Peyer's patch (tissue), 4 donors: Measurements from ENCODE around the gene LZTR1.

Source experiments
- POLR2A ChIP-seq, 2 donors: fragments of 450-650 bp; IDR thresholded peaks; one replicate each; pipeline ENCODE4 v1.5.1; 2017; ENCODE audit warnings: antibody characterized with exemption in 2 of 2, mild to moderate bottlenecking in 2 of 2, moderate library complexity in 2 of 2
- TF ChIP-seq, protein P1 (sequence below), 6 experiments: fragments of 450-650 bp in 4 of 6; fragments of 200-600 bp in 2 of 6; sonication (generic) in 1 of 6; IDR thresholded peaks; one replicate each; pipeline ENCODE4 v1.5.1; 2017 to 2019; ENCODE audit warnings: antibody characterized with exemption in 6 of 6, mild to moderate bottlenecking in 3 of 6, moderate library complexity in 1 of 6

DNA sequence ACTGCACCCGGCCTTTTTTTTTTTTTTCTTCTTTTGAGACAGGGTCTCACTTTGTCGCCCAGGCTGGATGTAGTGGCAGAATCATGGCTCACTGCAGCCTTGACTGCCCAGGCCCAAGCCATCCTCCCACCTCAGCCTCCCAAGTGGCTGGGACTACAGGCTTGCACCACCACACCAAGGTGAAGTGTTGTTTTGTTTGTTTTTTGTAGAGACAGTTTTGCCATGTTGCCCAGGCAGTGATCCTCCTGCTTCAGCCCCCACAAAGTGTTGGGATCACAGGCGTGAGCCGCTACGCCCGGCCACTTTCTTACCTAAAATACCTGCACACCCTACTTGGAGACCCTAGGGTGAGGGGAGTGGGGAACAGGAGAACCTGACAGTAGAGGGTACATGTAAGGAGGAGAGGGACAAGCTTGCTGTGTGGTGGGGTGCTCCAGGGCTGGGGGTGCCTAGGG, 19.6 kb upstream of the LZTR1 start:
- no peak for TF ChIP-seq POLR2A (IDR thresholded peaks at IDR 0.05)
- TF ChIP-seq, protein P1, sequence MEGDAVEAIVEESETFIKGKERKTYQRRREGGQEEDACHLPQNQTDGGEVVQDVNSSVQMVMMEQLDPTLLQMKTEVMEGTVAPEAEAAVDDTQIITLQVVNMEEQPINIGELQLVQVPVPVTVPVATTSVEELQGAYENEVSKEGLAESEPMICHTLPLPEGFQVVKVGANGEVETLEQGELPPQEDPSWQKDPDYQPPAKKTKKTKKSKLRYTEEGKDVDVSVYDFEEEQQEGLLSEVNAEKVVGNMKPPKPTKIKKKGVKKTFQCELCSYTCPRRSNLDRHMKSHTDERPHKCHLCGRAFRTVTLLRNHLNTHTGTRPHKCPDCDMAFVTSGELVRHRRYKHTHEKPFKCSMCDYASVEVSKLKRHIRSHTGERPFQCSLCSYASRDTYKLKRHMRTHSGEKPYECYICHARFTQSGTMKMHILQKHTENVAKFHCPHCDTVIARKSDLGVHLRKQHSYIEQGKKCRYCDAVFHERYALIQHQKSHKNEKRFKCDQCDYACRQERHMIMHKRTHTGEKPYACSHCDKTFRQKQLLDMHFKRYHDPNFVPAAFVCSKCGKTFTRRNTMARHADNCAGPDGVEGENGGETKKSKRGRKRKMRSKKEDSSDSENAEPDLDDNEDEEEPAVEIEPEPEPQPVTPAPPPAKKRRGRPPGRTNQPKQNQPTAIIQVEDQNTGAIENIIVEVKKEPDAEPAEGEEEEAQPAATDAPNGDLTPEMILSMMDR (IDR thresholded peaks at IDR 0.05): no peak
